Measurements from ENCODE around the gene RALGDS.

DNA sequence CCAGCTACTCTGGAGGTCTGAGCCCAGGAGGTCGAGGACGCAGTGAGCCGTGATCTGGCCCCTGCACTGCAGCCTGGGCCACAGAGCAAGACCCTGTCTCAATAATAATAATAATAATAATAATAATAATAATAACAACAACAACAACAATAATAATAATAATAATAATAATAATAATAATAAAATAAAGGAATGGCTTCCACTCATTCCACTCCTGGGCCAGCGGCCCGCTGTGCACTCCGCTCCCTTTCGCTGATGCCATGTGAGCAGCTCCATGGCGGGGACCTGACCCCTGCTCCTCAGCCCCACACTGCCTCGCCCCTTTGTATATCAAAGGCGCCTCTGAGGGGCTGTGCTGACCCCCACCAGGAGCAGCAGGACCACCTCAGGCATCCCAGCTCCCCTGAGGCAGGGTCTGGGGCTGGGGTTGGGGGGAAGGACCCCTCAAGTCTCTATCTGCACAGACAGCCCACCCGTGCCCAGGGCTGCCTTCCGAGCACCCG lies 22.6 kb upstream of the RALGDS start:
- TF ChIP-seq, protein P1, sequence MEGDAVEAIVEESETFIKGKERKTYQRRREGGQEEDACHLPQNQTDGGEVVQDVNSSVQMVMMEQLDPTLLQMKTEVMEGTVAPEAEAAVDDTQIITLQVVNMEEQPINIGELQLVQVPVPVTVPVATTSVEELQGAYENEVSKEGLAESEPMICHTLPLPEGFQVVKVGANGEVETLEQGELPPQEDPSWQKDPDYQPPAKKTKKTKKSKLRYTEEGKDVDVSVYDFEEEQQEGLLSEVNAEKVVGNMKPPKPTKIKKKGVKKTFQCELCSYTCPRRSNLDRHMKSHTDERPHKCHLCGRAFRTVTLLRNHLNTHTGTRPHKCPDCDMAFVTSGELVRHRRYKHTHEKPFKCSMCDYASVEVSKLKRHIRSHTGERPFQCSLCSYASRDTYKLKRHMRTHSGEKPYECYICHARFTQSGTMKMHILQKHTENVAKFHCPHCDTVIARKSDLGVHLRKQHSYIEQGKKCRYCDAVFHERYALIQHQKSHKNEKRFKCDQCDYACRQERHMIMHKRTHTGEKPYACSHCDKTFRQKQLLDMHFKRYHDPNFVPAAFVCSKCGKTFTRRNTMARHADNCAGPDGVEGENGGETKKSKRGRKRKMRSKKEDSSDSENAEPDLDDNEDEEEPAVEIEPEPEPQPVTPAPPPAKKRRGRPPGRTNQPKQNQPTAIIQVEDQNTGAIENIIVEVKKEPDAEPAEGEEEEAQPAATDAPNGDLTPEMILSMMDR (IDR thresholded peaks at IDR 0.05), result no peak
- no peak for TF ChIP-seq POLR2A (IDR thresholded peaks at IDR 0.05)
